Astrocyte (in vitro differentiated cells and primary cell): ENCODE data around the gene CTDP1. TPM values are rescaled to one million over a fixed set of nuclear protein-coding genes. Genes with fewer than 3 reads are reported as not detected.
A peak's percentile ranks its signal among the peaks of the same experiment; 100 is the strongest.

Experiments used
- DNase-seq: peaks from one replicate; pipeline ENCODE4 v3.0.0-alpha.2; 2010; ENCODE audit warnings: low read depth
- FAIRE-seq: peaks from 2 replicates; lab custom pipeline; 2011; peaks lifted over from hg19 to GRCh38; lab: Jason Lieb, UNC
- H2AFZ ChIP-seq: 2 replicates; pipeline ENCODE4 v1.6.0; 2012; ENCODE audit warnings: low read depth, low read length, inconsistent platforms
- H3K27ac ChIP-seq: 2 replicates; pipeline ENCODE4 v1.5.1; 2011; ENCODE audit warnings: low read depth, low read length, inconsistent platforms
- H3K27me3 ChIP-seq: 2 replicates; pipeline ENCODE4 v1.6.0; 2011; ENCODE audit warnings: low read length, inconsistent platforms; ENCODE audit not compliant: insufficient read depth
- H3K36me3 ChIP-seq: 2 replicates; pipeline ENCODE4 v1.5.1; 2011; ENCODE audit warnings: low read length, inconsistent platforms; ENCODE audit not compliant: insufficient read depth
- H3K4me1 ChIP-seq: 2 replicates; pipeline ENCODE4 v1.5.1; 2011; ENCODE audit warnings: low read length, inconsistent platforms; ENCODE audit not compliant: insufficient read depth
- H3K4me2 ChIP-seq: 2 replicates; pipeline ENCODE4 v1.6.0; 2012; ENCODE audit warnings: low read length, inconsistent platforms
- H3K4me3 ChIP-seq: 2 replicates; pipeline ENCODE4 v1.5.1; 2011; ENCODE audit warnings: low read depth, mild to moderate bottlenecking, low read length, inconsistent platforms; ENCODE audit not compliant: insufficient read depth
- H3K79me2 ChIP-seq: 2 replicates; pipeline ENCODE4 v1.6.0; 2012; ENCODE audit warnings: mild to moderate bottlenecking, low read length, inconsistent platforms; ENCODE audit not compliant: insufficient read depth
- H3K9ac ChIP-seq: 2 replicates; pipeline ENCODE4 v1.6.0; 2012; ENCODE audit warnings: mild to moderate bottlenecking, low read length, inconsistent platforms
- H3K9me3 ChIP-seq: 2 replicates; pipeline ENCODE4 v1.5.1; 2012; ENCODE audit warnings: low read depth, mild to moderate bottlenecking, low read length, inconsistent platforms; ENCODE audit not compliant: insufficient read depth
- H4K20me1 ChIP-seq: 2 replicates; pipeline ENCODE4 v1.6.0; 2012; ENCODE audit warnings: low read length, inconsistent platforms; ENCODE audit not compliant: insufficient read depth
- H3K27ac Mint-ChIP-seq: one replicate; pipeline ENCODE4 v1.8.0; 2021; ENCODE audit warnings: mild to moderate bottlenecking, mixed read lengths; ENCODE audit not compliant: unreplicated experiment
- H3K27me3 Mint-ChIP-seq: one replicate; pipeline ENCODE4 v1.8.0; 2021; ENCODE audit warnings: low read depth, mixed read lengths; ENCODE audit not compliant: unreplicated experiment
- H3K36me3 Mint-ChIP-seq: one replicate; pipeline ENCODE4 v1.8.0; 2021; ENCODE audit warnings: low read depth, mixed read lengths; ENCODE audit not compliant: unreplicated experiment
- H3K4me1 Mint-ChIP-seq: one replicate; pipeline ENCODE4 v1.8.0; 2021; ENCODE audit warnings: low read depth, mixed read lengths; ENCODE audit not compliant: unreplicated experiment
- H3K4me3 Mint-ChIP-seq: one replicate; pipeline ENCODE4 v1.8.0; 2021; ENCODE audit warnings: mild to moderate bottlenecking, moderate library complexity, mixed read lengths; ENCODE audit not compliant: unreplicated experiment
- H3K9me3 Mint-ChIP-seq: one replicate; pipeline ENCODE4 v1.8.0; 2021; ENCODE audit warnings: mild to moderate bottlenecking, mixed read lengths; ENCODE audit not compliant: unreplicated experiment
- EZH2 ChIP-seq: IDR thresholded peaks from 2 replicates; pipeline ENCODE4 v1.6.1; 2012; ENCODE audit warnings: mild to moderate bottlenecking, low read length, inconsistent platforms; ENCODE audit not compliant: insufficient read depth
- total RNA-seq: library from RNA; stranded (reverse); gene quantifications from 2 replicates; pipeline ENCODE4 v1.2.1, GENCODE V29; 2021
- TF ChIP-seq, protein P1 (sequence below): IDR thresholded peaks from 2 replicates; pipeline ENCODE4 v1.5.1; 2011; ENCODE audit warnings: low read depth, mild to moderate bottlenecking, inconsistent platforms, low read length, moderate library complexity; ENCODE audit not compliant: insufficient read depth

The CTDP1 gene
- total RNA-seq, 1 donor from 2014 or later: 31.7 TPM

DNA sequence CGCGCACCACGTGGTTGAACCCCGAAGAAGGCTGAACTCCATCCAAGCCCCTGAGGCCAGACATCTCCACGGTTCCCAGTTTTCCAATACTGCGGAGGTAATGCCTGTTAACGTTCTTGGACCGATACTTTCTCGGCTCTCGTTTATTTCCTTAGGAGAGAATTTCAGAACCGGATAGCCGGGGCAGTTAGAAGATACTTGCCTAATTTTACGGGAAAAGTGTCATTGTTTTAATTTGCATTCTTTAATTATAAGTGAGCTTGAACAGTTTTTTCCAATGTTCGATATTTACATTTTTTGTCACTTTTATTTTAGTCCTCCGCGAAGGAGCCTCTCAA is 107.9 kb downstream of the CTDP1 start:
- Histone ChIP-seq H3K27ac (no peak overlapping the region), H3K27me3 (peaks cover 24% of the 10 kb centered on the region), H4K20me1 (no peaks in the 10 kb centered on the region), H3K9me3 (peaks cover 4% of the 10 kb centered on the region), H3K4me3 (no peak overlapping the region), H3K4me2 (peak overlapping the region; percentile 62), H3K36me3 (no peaks in the 10 kb centered on the region), H3K79me2 (no peaks in the 10 kb centered on the region), H2AFZ (no peak overlapping the region), H3K4me1 (peaks cover 9% of the 10 kb centered on the region), H3K9ac (no peak overlapping the region)
- peaks cover 7% of the 10 kb centered on the region for H3K9me3 Mint-ChIP-seq
- H3K36me3 Mint-ChIP-seq: peaks cover 2% of the 10 kb centered on the region
- TF ChIP-seq, protein P1, sequence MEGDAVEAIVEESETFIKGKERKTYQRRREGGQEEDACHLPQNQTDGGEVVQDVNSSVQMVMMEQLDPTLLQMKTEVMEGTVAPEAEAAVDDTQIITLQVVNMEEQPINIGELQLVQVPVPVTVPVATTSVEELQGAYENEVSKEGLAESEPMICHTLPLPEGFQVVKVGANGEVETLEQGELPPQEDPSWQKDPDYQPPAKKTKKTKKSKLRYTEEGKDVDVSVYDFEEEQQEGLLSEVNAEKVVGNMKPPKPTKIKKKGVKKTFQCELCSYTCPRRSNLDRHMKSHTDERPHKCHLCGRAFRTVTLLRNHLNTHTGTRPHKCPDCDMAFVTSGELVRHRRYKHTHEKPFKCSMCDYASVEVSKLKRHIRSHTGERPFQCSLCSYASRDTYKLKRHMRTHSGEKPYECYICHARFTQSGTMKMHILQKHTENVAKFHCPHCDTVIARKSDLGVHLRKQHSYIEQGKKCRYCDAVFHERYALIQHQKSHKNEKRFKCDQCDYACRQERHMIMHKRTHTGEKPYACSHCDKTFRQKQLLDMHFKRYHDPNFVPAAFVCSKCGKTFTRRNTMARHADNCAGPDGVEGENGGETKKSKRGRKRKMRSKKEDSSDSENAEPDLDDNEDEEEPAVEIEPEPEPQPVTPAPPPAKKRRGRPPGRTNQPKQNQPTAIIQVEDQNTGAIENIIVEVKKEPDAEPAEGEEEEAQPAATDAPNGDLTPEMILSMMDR: no peak
- DNase-seq (no peak), FAIRE-seq (no peak)
- peaks cover 16% of the 10 kb centered on the region for H3K4me1 Mint-ChIP-seq
- peak overlapping the region; percentile 67 for H3K4me3 Mint-ChIP-seq
- peaks cover 48% of the 10 kb centered on the region for H3K27me3 Mint-ChIP-seq
- no peak overlapping the region for H3K27ac Mint-ChIP-seq

DNA sequence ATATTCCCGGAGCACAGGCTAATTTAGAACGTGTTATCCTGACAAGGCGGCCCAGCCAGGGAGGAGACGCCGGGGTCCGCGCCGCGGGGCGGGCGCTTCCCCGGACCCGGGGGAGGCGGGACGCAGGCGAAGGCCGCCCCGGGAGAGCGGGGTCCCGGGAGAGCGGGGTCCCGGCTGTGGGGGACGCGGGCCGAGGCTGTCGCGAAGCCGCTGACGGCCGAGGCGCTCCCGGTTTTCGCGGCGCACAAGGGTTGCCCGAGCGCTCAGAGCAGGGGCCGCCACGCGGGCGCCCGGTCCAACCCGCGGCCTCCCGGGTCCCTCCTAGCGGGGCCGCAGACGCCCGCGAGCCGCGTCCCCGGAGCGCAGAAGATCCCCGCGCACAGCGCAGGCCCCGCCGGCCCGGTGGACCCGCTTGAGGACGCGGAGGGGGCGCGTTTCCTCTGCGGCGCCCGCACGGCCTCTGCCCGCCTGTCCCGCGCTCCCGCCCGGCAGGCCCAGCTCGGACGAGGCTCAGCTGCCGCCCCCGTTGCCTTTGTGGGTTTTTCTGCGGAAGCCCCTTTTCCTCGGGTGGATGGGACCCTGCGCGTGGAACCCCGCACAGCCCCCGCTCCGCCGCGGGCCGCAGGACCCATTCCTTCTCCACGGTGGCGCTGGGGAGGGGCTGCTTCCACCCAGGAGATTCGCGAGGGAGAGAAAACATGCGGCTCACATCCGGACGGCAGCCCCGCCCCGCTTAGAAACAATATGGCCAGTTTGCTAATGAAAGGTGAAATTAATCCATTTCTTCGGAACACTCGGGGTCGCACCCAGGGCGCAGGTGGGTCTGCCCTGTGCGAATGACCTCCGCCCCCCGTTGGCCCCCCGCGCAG is 108.5 kb downstream of the CTDP1 start:
- Mint-ChIP-seq H3K27me3 (peaks cover 44% of the 10 kb centered on the region), H3K27ac (no peak overlapping the region), H3K4me1 (peaks cover 16% of the 10 kb centered on the region), H3K36me3 (peaks cover 2% of the 10 kb centered on the region), H3K9me3 (peaks cover 7% of the 10 kb centered on the region), H3K4me3 (peak overlapping the region; percentile 67)
- Histone ChIP-seq H3K36me3 (no peaks in the 10 kb centered on the region), H3K27ac (no peak overlapping the region), H2AFZ (peak overlapping the region; percentile 47), H3K79me2 (no peaks in the 10 kb centered on the region), H3K4me3 (peak overlapping the region; percentile 23), H3K27me3 (peaks cover 24% of the 10 kb centered on the region), H3K4me2 (peak overlapping the region; percentile 62), H3K9ac (no peak overlapping the region), H3K9me3 (peaks cover 4% of the 10 kb centered on the region), H3K4me1 (peaks cover 9% of the 10 kb centered on the region), H4K20me1 (no peaks in the 10 kb centered on the region)
- DNase-seq (no peak), FAIRE-seq (no peak)
- TF ChIP-seq, protein P1: no peak
- TF ChIP-seq EZH2: peak; percentile 98

- H3K27me3 ChIP-seq: peaks cover 22% of the 10 kb centered on the region
- peaks cover 9% of the 10 kb centered on the region for H3K4me1 ChIP-seq
- no peak overlapping the region for H3K4me2 ChIP-seq
- H4K20me1 ChIP-seq: no peaks in the 10 kb centered on the region
- no peak overlapping the region for H3K27ac Mint-ChIP-seq
- peaks cover 16% of the 10 kb centered on the region for H3K4me1 Mint-ChIP-seq
- no peak overlapping the region for H3K9ac ChIP-seq
- FAIRE-seq (no peak), DNase-seq (no peak)
- H3K9me3 Mint-ChIP-seq: peaks cover 7% of the 10 kb centered on the region
- no peaks in the 10 kb centered on the region for H3K79me2 ChIP-seq
- no peaks in the 10 kb centered on the region for H3K36me3 ChIP-seq
- peaks cover 2% of the 10 kb centered on the region for H3K36me3 Mint-ChIP-seq
- H3K4me3 ChIP-seq: no peak overlapping the region
- H2AFZ ChIP-seq: no peak overlapping the region
- no peak for TF ChIP-seq EZH2
- TF ChIP-seq, protein P1: no peak
- H3K9me3 ChIP-seq: peaks cover 4% of the 10 kb centered on the region
- H3K27ac ChIP-seq: no peak overlapping the region
- H3K27me3 Mint-ChIP-seq: peaks cover 42% of the 10 kb centered on the region
- H3K4me3 Mint-ChIP-seq: peak overlapping the region; percentile 71
Measured at GRCh38 chr18:79788734-79789085, 109.1 kb downstream of the CTDP1 start.
